Uterus (tissue), 4 donors: ENCODE results near the gene RFX3. TPM values are rescaled to one million over a fixed set of nuclear protein-coding genes. Genes with fewer than 3 reads are reported as not detected.

ENCODE experiments used
- DNase-seq, 2 donors: peaks; one replicate each; pipeline ENCODE4 v3.0.0-alpha.2; 2019 to 2020
- H3K27ac ChIP-seq, 2 donors: fragments of 200-600 bp; sonication (generic); 1 replicate in 1 of 2; 2 replicates in 1 of 2; pipeline ENCODE4 v1.5.1; 2016 to 2018
- H3K27me3 ChIP-seq, 2 donors: fragments of 200-600 bp; sonication (generic); one replicate each; pipeline ENCODE4 v1.5.1; 2018 to 2019; ENCODE audit warnings: control low read depth in 1 of 2
- H3K36me3 ChIP-seq, 2 donors: fragments of 200-600 bp; sonication (generic); one replicate each; pipeline ENCODE4 v1.5.1; 2019; ENCODE audit warnings: control low read depth in 1 of 2
- H3K4me1 ChIP-seq, 2 donors: fragments of 200-600 bp; sonication (generic); one replicate each; pipeline ENCODE4 v1.5.1; 2018 to 2019; ENCODE audit warnings: control low read depth in 1 of 2
- H3K4me3 ChIP-seq, 2 donors: fragments of 200-600 bp; sonication (generic); 1 replicate in 1 of 2; 2 replicates in 1 of 2; pipeline ENCODE4 v1.5.1; 2018 to 2019; ENCODE audit warnings: mild to moderate bottlenecking in 1 of 2
- H3K9me3 ChIP-seq, 2 donors: fragments of 200-600 bp; sonication (generic); one replicate each; pipeline ENCODE4 v1.5.1; 2019; ENCODE audit warnings: control low read depth in 1 of 2
- POLR2A ChIP-seq, 2 donors: fragments of 450-650 bp; IDR thresholded peaks; one replicate each; pipeline ENCODE4 v1.6.1; 2016; ENCODE audit warnings: antibody characterized with exemption in 2 of 2, mild to moderate bottlenecking in 1 of 2, moderate library complexity in 1 of 2
- intact Hi-C: fragments of 100-400 bp; cut with DNase I; formaldehyde crosslinking; loops from one replicate; pipeline ENCODE4 v1.15.1; 2023; ENCODE audit warnings: low total_unique reads
- total RNA-seq, 4 donors: library from RNA; depleted of rRNA in 3 of 4; stranded (reverse); fragments of >200 nt in 3 of 4; gene quantifications; one replicate each; pipeline versions ENCODE4 v1.1.0 to v1.2.4, GENCODE V29; 2014 to 2023
- TF ChIP-seq, protein P1 (sequence below), 4 experiments: fragments of 200-600 bp in 2 of 4; fragments of 450-650 bp in 2 of 4; sonication (generic) in 2 of 4; IDR thresholded peaks; one replicate each; pipeline ENCODE4 v1.5.1; 2016 to 2019; ENCODE audit warnings: antibody characterized with exemption in 4 of 4, mild to moderate bottlenecking in 2 of 4, moderate library complexity in 1 of 4
- donor health status: DM: yes; HTN: yes; CAD: no.

The RFX3 gene
- 10 to 100 TPM in 3 of 4 donors, 1 to 10 TPM in 1; 8.5 to 43.3 (median 21.9) TPM for total RNA-seq

- H3K9me3 ChIP-seq: no peaks in the 10 kb centered on the region
- peak within 1 kb of the TSS; percentile 59 to 99 for H3K4me3 ChIP-seq
- intact Hi-C loops: no loop called here
- peak within 1 kb of the TSS; percentile 99 to 100 for H3K27ac ChIP-seq
- no peaks in the 10 kb centered on the region for H3K27me3 ChIP-seq
- no peaks in the 10 kb centered on the region for H3K4me1 ChIP-seq
- peak; percentile 89 to 91 for DNase-seq
- TF ChIP-seq, protein P1, sequence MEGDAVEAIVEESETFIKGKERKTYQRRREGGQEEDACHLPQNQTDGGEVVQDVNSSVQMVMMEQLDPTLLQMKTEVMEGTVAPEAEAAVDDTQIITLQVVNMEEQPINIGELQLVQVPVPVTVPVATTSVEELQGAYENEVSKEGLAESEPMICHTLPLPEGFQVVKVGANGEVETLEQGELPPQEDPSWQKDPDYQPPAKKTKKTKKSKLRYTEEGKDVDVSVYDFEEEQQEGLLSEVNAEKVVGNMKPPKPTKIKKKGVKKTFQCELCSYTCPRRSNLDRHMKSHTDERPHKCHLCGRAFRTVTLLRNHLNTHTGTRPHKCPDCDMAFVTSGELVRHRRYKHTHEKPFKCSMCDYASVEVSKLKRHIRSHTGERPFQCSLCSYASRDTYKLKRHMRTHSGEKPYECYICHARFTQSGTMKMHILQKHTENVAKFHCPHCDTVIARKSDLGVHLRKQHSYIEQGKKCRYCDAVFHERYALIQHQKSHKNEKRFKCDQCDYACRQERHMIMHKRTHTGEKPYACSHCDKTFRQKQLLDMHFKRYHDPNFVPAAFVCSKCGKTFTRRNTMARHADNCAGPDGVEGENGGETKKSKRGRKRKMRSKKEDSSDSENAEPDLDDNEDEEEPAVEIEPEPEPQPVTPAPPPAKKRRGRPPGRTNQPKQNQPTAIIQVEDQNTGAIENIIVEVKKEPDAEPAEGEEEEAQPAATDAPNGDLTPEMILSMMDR (IDR thresholded peaks at IDR 0.05): peak in 1 of 4 experiments; percentile 27
- TF ChIP-seq POLR2A (IDR thresholded peaks at IDR 0.05): no peak
- no peaks in the 10 kb centered on the region for H3K36me3 ChIP-seq
These were observed at the start of gene RFX3 for GRCh38 chr9:3525836-3526164. TSS of gene RFX3 (minus strand) at chr9:3526001. CDS start at chr9:3395588, 130,413 bp downstream.

- no peak for DNase-seq
- no peaks in the 10 kb centered on the region for H3K9me3 ChIP-seq
- H3K4me1 ChIP-seq: no peaks in the 10 kb centered on the region
- no peak overlapping the region for H3K27ac ChIP-seq
- intact Hi-C loops: no loop called here
- H3K4me3 ChIP-seq: no peak overlapping the region
- H3K27me3 ChIP-seq: no peaks in the 10 kb centered on the region
- TF ChIP-seq, protein P1 (IDR thresholded peaks at IDR 0.05): no peak
- TF ChIP-seq POLR2A (IDR thresholded peaks at IDR 0.05): no peak
- H3K36me3 ChIP-seq: no peaks in the 10 kb centered on the region
These were observed 45.7 kb upstream of the RFX3 start for GRCh38 chr9:3571500-3571899.

DNA sequence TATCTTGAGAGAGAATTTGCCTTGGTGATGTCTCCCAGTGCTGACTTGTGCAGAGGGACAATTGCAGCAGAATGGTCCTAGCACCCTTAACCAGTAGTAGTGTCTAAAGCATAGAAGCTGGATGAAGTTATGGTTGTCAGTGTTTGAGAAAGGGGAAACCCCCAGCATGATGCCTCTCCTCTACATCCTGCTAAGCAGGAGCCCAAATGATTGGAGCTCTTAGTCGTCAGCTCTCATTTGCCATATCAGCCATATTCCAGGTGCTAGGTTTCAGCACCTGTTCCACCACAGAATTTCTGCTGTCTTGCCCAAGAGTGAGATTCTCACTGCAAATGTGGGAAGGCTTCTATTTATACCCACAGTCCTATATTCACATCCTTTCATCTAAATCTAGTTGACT lies 43.7 kb upstream of the RFX3 start:
- Histone ChIP-seq H3K36me3 (no peaks in the 10 kb centered on the region), H3K27ac (no peak overlapping the region), H3K27me3 (no peaks in the 10 kb centered on the region), H3K9me3 (no peaks in the 10 kb centered on the region), H3K4me3 (no peak overlapping the region), H3K4me1 (no peaks in the 10 kb centered on the region)
- no peak for DNase-seq
- TF ChIP-seq POLR2A (IDR thresholded peaks at IDR 0.05): no peak
- TF ChIP-seq, protein P1 (IDR thresholded peaks at IDR 0.05): no peak
- intact Hi-C loops: no loop called here

GRCh38 chr9:3567988-3568387 lies 42.2 kb upstream of the RFX3 start:
- no peak for TF ChIP-seq POLR2A (IDR thresholded peaks at IDR 0.05)
- TF ChIP-seq, protein P1 (IDR thresholded peaks at IDR 0.05): no peak
- H3K4me1 ChIP-seq: no peaks in the 10 kb centered on the region
- H3K36me3 ChIP-seq: no peaks in the 10 kb centered on the region
- intact Hi-C loops: no loop called here
- no peak overlapping the region for H3K27ac ChIP-seq
- no peaks in the 10 kb centered on the region for H3K9me3 ChIP-seq
- no peak for DNase-seq
- H3K4me3 ChIP-seq: no peak overlapping the region
- no peaks in the 10 kb centered on the region for H3K27me3 ChIP-seq

DNA sequence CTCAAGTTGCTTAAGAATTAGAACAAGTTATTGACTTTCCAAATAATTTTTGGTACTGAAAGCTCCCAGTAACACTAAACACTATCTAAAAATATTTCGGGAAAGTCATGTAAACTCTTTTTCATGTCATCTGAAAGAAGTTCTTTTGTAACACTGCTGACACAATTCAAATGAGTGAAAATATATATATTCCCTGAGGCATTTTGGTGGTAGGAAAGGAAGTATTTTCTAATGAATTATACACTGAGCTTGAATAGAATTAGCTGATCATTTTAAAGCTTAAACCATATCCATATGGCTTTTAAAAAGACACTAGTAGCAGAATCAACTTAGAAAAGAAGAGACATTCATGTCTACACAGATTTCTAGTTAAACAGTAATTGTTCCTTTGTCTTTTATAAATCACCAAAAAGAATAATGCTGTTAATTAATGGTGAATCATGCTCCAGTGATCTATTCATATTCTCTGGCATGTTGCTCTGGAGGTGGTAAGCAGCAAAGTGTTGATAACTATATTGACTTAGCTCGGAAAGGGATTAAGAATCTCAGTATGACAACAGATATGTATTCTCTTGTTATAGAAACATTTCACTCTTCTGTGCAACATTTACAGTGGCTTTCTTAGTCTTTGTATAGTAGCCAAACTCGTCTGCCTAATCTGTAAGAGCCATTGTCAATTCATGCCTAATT lies 27.4 kb upstream of the RFX3 start:
- TF ChIP-seq POLR2A (IDR thresholded peaks at IDR 0.05): no peak
- TF ChIP-seq, protein P1 (IDR thresholded peaks at IDR 0.05): no peak
- intact Hi-C loops: no loop called here
- no peak for DNase-seq
- Histone ChIP-seq H3K4me1 (no peaks in the 10 kb centered on the region), H3K27me3 (no peaks in the 10 kb centered on the region), H3K27ac (no peak overlapping the region), H3K9me3 (no peaks in the 10 kb centered on the region), H3K4me3 (no peak overlapping the region), H3K36me3 (no peaks in the 10 kb centered on the region)
